KOPT-K1 (cell line): Measurements from ENCODE around the gene TMEM201.

Source experiments
- H3K27ac ChIP-seq: fragments of 200-600 bp; sonication (generic); 2 replicates; pipeline ENCODE4 v1.5.1; 2016; ENCODE audit warnings: antibody characterized with exemption, mild to moderate bottlenecking, low read depth, low read length; ENCODE audit not compliant: poor library complexity, severe bottlenecking
- H3K36me3 ChIP-seq: fragments of 200-600 bp; sonication (generic); 2 replicates; pipeline ENCODE4 v1.5.1; 2017; ENCODE audit warnings: antibody characterized with exemption, mild to moderate bottlenecking, low read length, moderate library complexity; ENCODE audit not compliant: insufficient read depth
- H3K9me3 ChIP-seq: fragments of 200-600 bp; sonication (generic); 2 replicates; pipeline ENCODE4 v1.5.1; 2017; ENCODE audit warnings: antibody characterized with exemption, low read length, mild to moderate bottlenecking; ENCODE audit not compliant: insufficient read depth, poor library complexity, severe bottlenecking

The TMEM201 gene

DNA sequence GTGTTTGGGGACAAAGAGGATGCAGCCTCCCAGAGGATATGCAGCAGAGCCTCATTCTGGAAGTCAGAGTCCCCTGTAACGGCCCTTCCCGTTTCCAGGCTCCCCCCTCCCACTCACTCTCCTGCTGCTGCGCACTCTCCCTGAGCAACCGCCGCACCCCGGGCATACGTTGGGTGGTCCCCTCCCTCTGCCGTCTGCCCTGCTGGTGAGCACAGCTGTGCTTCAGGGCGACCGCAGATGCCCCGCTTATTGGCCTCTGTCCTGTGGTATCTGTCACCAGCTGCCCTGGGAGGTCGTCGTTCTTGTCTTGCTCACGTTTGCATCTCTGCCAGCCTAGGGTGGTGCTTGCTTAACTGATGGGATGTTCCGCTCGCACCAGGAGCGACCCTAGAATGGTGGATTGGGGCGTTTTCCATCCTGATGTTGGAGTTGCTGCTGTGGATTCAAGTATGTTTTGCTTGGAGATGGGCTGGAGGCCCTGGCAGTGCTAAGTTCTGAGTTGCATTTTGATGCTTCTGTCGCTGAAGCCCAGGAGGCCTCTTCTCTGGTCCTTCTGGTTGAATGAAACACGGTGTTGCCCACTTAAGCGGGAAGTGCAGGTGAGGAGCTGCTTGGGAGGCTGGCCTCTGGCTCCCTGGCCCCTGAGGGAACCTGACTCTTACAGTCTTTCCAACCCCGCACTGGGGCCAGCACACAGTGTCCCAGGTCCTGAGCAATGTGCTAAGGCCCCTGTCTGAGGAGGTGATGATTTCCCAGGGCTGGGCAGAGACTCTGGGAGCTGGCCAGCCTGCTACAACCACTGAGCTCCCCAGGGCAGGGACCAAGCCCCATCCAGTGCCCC is 3.2 kb downstream of the TMEM201 start:
- H3K36me3 ChIP-seq, result peaks cover 40% of the 10 kb centered on the region
- H3K9me3 ChIP-seq, result no peaks in the 10 kb centered on the region
- H3K27ac ChIP-seq, result no peak overlapping the region

DNA sequence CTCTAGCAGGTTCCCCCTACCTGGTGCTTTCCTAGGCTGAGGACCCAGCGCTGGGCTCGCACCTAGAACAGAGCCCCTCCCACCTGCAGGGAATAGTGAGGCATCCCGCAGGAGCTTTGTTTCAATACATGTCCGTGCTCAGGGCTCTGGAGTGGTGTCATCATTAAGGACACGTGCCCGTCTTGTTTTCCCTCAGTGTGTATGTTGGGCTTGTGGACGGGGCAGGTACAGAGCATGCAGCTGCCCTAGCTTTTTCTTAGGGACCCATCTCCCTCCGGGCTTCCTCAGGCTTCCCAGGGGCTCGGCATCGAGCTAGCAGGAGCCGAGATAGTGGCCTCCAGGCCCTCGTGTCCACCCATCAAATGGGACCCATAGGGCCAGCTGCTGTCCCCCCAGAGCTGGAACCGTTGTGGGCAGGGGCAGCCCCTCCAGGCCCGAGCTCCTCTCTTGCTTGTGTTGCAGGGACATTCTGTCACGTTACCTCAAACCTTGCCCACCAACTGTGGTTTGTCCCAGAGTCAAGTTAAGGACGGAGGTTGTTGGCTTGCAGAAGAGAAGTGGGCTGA is 3.9 kb downstream of the TMEM201 start:
- Histone ChIP-seq H3K9me3 (no peaks in the 10 kb centered on the region), H3K27ac (no peak overlapping the region), H3K36me3 (peaks cover 47% of the 10 kb centered on the region)

DNA sequence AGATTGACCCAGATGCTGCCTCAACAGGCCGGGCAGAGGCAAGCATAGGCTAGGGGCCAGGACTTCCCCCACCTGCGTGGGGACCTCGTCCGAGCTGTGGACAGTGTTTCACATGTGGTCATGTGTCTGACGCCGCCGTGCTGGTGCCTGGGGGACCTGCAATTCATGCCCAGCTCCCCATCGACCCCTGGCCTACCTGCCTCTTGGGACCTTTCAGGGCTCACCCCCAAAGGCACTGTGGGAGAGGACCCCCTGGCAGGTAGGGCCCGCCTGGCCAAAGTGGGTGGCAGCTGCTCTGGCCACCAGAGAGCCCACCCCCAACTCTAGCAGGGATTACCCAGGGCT is 4.4 kb downstream of the TMEM201 start:
- Histone ChIP-seq H3K9me3 (no peaks in the 10 kb centered on the region), H3K36me3 (peaks cover 52% of the 10 kb centered on the region), H3K27ac (no peak overlapping the region)

DNA sequence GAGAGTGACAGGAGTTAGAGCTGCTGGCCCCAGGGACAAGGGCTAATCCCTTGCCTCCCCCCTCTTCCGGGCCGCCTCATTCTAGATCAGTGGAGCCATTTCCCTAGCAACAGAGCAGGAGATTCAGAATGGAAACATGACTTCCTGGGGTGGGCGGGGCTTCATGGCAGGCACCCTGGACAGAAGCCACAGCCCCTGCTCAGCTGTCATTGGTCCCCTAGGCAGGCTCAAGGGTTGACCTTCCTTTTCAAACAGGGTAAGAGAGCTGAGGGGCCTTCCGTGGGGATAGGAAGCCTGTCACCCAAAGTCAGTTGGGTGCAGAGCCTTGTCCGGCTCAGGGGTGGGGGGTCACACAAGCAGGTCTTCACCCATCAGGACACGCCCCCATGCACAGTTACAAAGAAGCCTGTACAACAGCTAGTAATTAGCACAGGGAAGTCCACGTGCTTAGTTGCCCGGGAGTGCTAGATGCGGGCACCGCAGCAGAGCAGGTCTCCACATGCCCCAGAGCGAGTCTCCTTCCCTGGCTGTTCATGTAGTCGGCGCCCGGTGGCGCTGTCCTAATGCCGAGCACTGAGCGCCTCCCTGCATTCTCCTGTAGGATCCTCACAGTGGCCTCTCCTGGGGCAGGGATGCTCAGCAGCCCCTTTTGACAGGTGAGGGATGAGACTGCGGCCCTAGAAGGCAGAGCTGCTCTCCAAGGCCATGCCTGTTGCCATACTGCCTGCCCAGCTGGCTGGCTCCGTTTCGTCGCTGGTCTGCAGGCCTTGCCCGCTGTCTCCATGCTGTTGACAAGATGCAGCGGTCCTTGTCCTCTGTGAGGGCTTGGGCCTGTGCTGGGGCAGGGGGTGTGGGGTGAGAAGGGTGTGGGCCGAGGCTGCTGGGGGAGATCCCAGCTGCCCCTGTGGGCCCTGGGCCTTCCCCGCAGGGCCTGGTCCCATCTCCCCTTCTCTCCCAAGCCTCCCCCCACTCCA is 5.1 kb downstream of the TMEM201 start:
- no peak overlapping the region for H3K27ac ChIP-seq

DNA sequence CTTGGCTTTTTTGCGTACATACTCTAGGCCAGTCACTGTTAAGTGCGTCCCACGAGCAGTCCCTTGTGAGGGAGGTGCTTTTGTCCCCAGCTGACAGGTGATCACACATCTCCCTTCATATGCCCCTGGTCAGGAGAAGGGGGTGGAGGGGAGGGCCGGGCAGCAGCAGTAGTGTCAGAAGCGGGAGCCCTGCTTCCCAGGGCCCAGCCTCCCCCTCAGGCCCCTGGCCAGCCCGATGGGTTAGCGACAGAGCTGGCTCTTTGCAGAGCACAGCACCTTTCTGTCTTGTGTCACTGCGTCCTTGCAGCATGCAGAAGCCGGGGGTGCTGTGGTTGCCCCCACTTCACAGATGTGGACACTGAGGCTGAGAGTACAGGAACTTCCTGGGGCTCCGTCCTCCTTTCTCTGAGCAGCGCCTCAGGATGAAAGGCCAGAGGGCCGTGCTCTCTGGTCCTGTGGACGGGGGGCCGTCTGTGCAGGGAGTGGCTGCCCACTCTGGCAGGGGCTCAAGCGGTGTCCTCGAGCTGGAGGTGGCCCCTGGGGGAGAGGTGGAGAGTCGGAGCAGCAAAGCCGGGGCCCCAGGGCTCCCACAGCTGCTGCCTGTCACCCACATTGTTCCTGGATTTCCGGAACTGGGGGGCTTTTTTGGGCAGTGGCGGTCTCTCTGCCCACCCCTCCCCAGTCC is 5.9 kb downstream of the TMEM201 start:
- H3K27ac ChIP-seq, result no peak overlapping the region
- H3K36me3 ChIP-seq, result peaks cover 67% of the 10 kb centered on the region
- no peaks in the 10 kb centered on the region for H3K9me3 ChIP-seq

More for the DNA sequence above, 5.1 kb downstream of the TMEM201 start:
- Histone ChIP-seq H3K36me3 (peaks cover 59% of the 10 kb centered on the region), H3K9me3 (no peaks in the 10 kb centered on the region)

DNA sequence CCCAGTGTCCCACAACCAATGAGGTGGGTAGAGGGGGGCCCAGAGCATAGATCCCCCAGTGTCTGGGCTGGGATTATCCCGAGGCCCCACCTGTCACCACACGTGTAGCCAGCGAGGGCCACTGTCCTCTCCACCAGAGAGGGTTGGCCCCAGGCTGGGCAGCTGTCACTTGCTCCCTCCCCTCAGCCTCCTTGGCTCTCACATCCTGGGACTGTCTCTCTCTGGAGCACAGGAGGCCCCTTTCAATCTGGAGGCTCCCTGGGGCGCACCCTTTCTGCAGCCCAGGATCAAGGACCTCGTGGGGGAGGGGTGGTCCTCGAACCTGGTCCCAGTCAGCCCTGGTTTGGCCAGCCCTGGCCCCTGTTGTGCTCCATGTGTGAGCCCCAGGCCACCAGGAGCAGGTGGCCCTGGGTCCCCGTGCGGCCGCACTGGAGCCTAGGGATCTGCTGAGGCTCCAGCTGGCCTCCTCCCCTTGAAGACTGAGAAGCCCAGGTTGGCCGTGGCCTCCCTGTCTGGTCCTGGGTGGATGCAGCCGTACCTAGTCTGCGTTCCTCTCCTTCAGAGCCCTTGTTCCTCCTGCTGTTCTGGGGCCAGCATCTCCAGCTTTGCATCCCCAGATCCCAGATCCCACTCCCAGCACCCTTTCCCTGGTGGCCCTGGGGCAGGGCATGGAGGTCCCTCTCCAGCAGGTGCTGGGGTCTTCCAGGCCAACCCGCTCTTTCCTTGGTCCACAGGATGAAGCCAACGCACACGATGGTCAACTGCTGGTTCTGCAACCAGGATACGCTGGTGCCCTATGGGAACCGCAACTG is 6.7 kb downstream of the TMEM201 start:
- no peak overlapping the region for H3K27ac ChIP-seq
- peaks cover 75% of the 10 kb centered on the region for H3K36me3 ChIP-seq

DNA sequence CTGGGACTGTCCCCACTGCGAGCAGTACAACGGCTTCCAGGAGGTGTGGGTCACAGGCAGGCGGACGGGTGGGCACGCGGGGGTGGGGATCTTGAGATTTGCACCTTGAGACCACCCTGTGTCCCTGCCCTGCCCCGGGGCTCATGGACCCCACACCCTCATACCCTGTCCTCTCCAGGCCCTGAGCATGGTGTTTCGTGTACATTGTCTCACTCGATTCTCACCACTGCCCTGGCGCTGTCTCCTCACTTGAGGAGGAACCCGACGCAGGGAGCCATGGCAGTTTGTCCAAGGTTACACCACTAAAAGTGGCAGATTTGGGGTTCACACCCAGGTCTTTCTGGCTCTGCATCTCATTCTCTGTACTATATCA is 7.2 kb downstream of the TMEM201 start:
- H3K27ac ChIP-seq, result no peak overlapping the region
- H3K9me3 ChIP-seq, result no peaks in the 10 kb centered on the region
- peaks cover 76% of the 10 kb centered on the region for H3K36me3 ChIP-seq

More for the DNA sequence above, 6.7 kb downstream of the TMEM201 start:
- H3K9me3 ChIP-seq, result no peaks in the 10 kb centered on the region

DNA sequence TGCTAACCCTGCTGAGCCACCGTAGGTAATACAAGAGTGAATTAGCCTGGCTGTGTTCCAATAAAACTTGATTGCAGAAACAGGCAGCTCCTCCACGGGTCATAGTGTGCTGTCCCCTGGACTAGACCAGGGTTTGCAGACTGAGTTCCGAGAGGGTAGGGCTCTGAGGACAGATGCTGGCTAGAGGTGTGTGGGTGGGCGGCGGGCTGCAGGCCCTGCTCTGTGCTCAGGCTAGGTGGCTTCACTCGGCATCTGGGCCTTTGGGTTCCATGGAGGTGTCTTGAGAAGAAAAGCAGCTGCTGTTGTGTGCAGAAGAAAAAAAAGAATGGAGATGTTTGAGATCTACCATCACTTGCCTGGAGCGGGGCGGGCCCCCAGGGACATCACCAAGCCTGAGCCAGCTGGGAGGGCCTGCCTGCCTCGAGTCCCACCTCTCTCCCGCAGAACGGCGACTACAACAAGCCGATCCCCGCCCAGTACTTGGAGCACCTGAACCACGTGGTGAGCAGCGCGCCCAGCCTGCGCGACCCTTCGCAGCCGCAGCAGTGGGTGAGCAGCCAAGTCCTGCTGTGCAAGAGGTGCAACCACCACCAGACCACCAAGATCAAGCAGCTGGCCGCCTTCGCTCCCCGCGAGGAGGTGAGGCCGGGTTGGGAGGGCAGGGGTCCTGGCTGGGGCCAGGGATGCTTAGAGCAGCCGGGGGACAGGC is 7.9 kb downstream of the TMEM201 start:
- Histone ChIP-seq H3K9me3 (no peaks in the 10 kb centered on the region), H3K36me3 (peaks cover 76% of the 10 kb centered on the region), H3K27ac (no peak overlapping the region)

DNA sequence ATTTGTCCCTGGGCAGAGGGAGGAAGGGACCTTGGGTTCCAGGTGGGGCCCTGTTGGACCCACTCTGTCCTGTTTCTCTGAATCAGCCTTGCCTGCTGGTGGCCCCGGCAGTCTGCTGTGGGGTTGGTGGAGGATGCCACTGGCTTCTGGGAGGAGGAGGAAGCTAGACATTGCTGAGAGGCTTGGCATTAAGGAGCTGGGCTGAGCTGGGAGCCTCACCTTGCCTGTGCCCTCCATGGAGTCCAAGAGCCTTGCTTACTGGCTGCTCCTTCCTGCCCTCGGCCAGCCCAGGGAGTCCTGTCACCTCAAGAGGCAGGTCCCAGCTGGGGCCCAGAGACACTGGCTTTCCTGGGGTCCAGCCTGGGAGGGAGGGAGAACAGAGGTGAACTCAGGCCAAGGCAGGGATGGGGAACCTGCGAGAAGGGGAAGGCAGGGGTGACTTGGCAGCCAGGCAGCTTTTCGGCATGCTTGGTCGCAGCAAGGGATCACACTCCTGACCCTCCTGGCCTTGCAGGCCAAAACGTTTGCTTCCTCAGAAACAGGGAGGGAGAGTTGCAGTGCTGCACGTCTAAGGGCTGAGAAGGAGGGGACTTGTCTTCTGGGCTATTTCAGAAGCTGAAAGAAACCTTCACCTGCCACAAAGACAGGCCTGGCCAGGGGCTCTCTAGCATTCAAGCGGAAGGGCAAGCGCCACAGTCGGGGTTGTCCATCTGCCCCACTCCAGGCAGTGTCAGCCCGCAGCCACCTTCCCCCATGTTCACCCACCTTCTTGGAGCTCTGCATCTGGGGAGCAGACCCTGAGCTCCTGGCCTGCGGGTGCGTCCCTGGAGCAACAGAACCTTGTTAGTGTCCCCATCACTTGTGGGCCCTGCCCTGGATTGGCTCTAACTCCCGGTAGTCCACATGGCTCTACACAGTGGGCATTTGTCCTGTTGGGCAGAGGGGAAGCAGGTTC is 8.9 kb downstream of the TMEM201 start:
- no peaks in the 10 kb centered on the region for H3K9me3 ChIP-seq
- H3K36me3 ChIP-seq, result peaks cover 77% of the 10 kb centered on the region
- H3K27ac ChIP-seq, result no peak overlapping the region

DNA sequence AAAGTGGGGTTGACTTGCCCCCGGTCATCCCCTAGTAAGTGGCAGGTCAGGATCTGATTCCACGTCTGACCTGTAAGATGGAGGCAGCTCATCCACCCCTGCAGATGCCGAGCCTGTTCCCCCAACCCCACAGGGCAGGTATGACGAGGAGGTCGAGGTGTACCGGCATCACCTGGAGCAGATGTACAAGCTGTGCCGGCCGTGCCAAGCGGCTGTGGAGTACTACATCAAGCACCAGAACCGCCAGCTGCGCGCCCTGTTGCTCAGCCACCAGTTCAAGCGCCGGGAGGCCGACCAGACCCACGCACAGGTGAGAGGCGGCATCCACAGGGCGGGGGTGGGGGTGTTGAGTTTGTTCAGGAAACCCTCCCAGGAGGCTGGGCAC is 9.6 kb downstream of the TMEM201 start:
- peaks cover 83% of the 10 kb centered on the region for H3K36me3 ChIP-seq
- no peak overlapping the region for H3K27ac ChIP-seq
- H3K9me3 ChIP-seq, result no peaks in the 10 kb centered on the region

DNA sequence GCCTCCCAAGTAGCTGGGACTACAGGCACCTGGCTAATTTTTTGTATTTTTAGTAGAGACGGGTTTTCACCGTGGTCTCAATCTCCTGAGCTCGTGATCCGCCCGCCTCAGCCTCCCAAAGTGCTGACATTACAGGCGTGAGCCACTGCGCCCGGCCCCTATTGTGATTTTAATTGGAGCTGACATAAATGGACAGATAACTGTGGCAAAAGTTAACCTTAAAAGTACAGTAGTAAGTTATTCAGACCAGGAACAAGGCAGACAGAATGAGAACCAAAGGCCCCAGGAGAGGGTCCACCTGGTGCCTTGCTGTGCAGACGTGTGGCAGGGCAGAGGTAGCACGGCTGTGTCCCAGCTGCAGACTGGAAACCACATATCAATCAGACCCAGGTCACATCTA is 11.0 kb downstream of the TMEM201 start:
- no peak overlapping the region for H3K27ac ChIP-seq
- peaks cover 98% of the 10 kb centered on the region for H3K36me3 ChIP-seq

DNA sequence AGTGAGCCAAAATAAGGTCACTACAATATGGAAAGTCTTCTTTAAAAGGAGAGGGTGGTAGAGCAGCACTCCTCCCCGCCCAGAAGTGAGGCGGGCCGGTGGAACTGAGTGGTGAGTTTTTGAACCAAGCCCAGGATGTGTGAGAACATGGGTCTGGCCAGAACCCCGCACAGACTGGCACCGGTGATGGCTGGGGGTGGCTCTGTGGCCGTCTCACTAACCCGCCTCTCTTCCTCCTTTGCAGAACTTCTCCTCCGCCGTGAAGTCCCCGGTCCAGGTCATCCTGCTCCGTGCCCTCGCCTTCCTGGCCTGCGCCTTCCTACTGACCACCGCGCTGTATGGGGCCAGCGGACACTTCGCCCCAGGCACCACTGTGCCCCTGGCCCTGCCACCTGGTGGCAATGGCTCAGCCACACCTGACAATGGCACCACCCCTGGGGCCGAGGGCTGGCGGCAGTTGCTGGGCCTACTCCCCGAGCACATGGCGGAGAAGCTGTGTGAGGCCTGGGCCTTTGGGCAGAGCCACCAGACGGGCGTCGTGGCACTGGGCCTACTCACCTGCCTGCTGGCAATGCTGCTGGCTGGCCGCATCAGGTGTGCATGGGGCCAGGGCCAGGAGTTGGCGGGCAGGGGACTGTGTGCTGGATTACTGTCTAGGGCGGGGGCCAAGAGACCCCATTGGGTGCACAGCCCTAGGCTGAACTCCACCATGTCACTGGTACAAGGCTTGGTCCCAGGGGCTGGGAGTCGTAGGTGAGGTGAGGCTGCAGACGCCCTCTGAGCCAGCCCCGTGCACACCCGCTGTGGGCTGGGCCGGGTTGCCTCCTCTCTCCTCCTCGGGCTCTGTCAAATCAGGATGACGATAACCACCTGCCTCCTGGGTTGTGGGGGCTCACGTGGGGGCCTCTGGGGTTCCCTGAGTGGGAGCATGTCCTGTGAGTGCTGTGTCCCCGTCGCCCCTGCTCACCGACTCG is 12.4 kb downstream of the TMEM201 start:
- no peaks in the 10 kb centered on the region for H3K9me3 ChIP-seq
- no peak overlapping the region for H3K27ac ChIP-seq
- peaks cover 100% of the 10 kb centered on the region for H3K36me3 ChIP-seq

More for the DNA sequence above, 11.0 kb downstream of the TMEM201 start:
- H3K9me3 ChIP-seq, result no peaks in the 10 kb centered on the region
